ENCODE data around the gene CA5B.

DNA sequence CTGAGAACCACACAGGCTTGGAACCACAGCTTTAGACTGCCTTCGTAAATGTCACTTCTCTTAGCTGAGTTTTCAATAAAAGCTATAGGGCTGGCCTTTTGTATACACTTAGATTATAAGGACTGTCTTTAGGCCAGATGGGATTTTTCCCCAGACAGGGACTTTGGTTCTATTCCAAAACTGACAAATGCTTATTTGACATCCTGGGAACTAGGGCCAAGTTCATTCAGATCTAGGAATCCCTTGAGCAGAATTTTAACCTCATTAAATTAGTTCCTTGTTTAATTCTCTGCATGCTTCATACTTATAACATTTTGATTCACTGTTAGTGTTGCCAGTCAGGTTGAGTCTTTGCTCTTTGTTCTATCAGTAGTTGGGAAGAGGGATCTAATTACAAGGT, 75.3 kb downstream of the CA5B start:
- TF ChIP-seq, protein P1, sequence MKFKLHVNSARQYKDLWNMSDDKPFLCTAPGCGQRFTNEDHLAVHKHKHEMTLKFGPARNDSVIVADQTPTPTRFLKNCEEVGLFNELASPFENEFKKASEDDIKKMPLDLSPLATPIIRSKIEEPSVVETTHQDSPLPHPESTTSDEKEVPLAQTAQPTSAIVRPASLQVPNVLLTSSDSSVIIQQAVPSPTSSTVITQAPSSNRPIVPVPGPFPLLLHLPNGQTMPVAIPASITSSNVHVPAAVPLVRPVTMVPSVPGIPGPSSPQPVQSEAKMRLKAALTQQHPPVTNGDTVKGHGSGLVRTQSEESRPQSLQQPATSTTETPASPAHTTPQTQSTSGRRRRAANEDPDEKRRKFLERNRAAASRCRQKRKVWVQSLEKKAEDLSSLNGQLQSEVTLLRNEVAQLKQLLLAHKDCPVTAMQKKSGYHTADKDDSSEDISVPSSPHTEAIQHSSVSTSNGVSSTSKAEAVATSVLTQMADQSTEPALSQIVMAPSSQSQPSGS (IDR thresholded peaks at IDR 0.05; ENCODE audit: low read length), result no peak
- TF ChIP-seq SRF (IDR thresholded peaks at IDR 0.05; ENCODE audit: low read depth, low read length), result no peak
- TF ChIP-seq, protein P2, sequence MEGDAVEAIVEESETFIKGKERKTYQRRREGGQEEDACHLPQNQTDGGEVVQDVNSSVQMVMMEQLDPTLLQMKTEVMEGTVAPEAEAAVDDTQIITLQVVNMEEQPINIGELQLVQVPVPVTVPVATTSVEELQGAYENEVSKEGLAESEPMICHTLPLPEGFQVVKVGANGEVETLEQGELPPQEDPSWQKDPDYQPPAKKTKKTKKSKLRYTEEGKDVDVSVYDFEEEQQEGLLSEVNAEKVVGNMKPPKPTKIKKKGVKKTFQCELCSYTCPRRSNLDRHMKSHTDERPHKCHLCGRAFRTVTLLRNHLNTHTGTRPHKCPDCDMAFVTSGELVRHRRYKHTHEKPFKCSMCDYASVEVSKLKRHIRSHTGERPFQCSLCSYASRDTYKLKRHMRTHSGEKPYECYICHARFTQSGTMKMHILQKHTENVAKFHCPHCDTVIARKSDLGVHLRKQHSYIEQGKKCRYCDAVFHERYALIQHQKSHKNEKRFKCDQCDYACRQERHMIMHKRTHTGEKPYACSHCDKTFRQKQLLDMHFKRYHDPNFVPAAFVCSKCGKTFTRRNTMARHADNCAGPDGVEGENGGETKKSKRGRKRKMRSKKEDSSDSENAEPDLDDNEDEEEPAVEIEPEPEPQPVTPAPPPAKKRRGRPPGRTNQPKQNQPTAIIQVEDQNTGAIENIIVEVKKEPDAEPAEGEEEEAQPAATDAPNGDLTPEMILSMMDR (IDR thresholded peaks at IDR 0.05; ENCODE audit: control extremely low read depth in 1 of 3, insufficient read depth in 1 of 3, low read depth in 1 of 3, low read length in 3 of 3), result no peak
- no peak for TF ChIP-seq RFX5 (IDR thresholded peaks at IDR 0.05; ENCODE audit: borderline replicate concordance, low read depth, low read length)
